Hair follicular keratinocyte (primary cell): ENCODE results near the gene OTC. TPM values are rescaled to one million over a fixed set of nuclear protein-coding genes. Genes with fewer than 3 reads are reported as not detected.

Experiments
- total RNA-seq: library from RNA; depleted of rRNA; stranded (reverse); fragments of >200 nt; gene quantifications from 2 replicates; pipeline ENCODE4 v1.2.3, GENCODE V29; 2015

Gene OTC
- not detected in 2 replicates for total RNA-seq

GRCh38 chrX:38352362-38352761, at the start of gene OTC:
Gene OTC (plus strand): TSS chrX:38352604. CDS start chrX:38352697, 93 bp downstream.

GRCh38 chrX:38327007-38327774, 25.2 kb upstream of the OTC start, which contains the start of gene RPGR:
Gene RPGR (minus strand): TSS chrX:38327509. CDS start chrX:38327367, 142 bp downstream.

Other genes starting within 250 kb of the OTC start
- 95.2 and 133 TPM in 2 replicates for gene SRPX, start 131.7 kb upstream of the OTC start, total RNA-seq
- gene RPGR, start 25.1 kb upstream of the OTC start, total RNA-seq: 5.8 and 9.8 TPM in 2 replicates
- gene TSPAN7, start 208.9 kb downstream of the OTC start, total RNA-seq: 0.86 and 2.1 TPM in 2 replicates